ENCODE results near the gene GABRB1. TPM values are rescaled to one million over a fixed set of nuclear protein-coding genes. Genes with fewer than 3 reads are reported as not detected.

The GABRB1 gene
- total and polyA plus RNA-seq, 2 of the 8 experiments (the other 6 are each of a cell fraction or from before 2014, with no cell fraction given), result 0.22 to 0.38 TPM

DNA sequence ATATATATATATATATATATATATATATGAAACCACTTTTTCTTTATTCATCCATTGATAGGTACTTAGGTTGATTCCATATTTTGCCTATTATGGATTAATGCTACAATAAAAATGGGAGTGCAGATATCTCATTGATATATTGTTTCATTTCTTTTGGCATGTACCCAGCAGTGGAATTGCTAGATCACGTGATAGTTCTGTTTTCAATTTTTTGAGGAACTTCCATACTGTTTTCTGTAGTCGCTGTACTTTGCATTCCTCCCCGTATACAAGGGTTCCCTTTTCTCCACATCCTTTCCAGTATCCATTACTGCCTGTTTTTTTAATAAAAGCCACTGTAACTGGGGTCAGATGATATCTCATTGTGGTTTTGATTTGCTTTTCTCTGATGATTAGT, 124.6 kb downstream of the GABRB1 start:
- no peak overlapping the region for H3K4ac ChIP-seq (replicated peaks; ENCODE audit: insufficient read length, low read depth, low read length)
- H3K27ac ChIP-seq (ENCODE audit: low read depth, low read length), result no peak overlapping the region
- H3K23ac ChIP-seq (ENCODE audit: insufficient read length), result no peak overlapping the region
- no peak overlapping the region for H4K5ac ChIP-seq (ENCODE audit: insufficient read length, low read depth, low read length)
- no peaks in the 10 kb centered on the region for H3K9me3 ChIP-seq (ENCODE audit: insufficient read depth in 2 of 2, low read depth in 1 of 2, low read length in 1 of 2)
- POLR2A ChIA-PET (ENCODE audit: partially characterized antibody), result no interaction called here
- H2BK120ac ChIP-seq (replicated peaks; ENCODE audit: low read depth, low read length), result no peak overlapping the region
- H3K27me3 ChIP-seq (replicated peaks in 1 of 4; ENCODE audit: control insufficient read depth in 3 of 4, extremely low read depth in 1 of 4, insufficient read depth in 3 of 4, low read length in 3 of 4), result no peaks in the 10 kb centered on the region
- H4K91ac ChIP-seq (replicated peaks; ENCODE audit: insufficient read length, low read length), result no peak overlapping the region
- no peak overlapping the region for H3K18ac ChIP-seq (ENCODE audit: extremely low read depth, low read length)
- H3K14ac ChIP-seq (ENCODE audit: insufficient read length), result no peak overlapping the region
- H3K36me3 ChIP-seq (ENCODE audit: control insufficient read depth in 2 of 4, insufficient read depth in 4 of 4, low read length in 3 of 4), result no peaks in the 10 kb centered on the region
- no peak for FAIRE-seq
- no peak overlapping the region for H2BK12ac ChIP-seq (ENCODE audit: low read depth, low read length)
- no peak overlapping the region for H2BK20ac ChIP-seq (ENCODE audit: low read length)
- no peak overlapping the region for H2BK15ac ChIP-seq (ENCODE audit: low read length)
- no peaks in the 10 kb centered on the region for H4K20me1 ChIP-seq (replicated peaks in 1 of 2; ENCODE audit: control insufficient read depth in 1 of 2, insufficient read depth in 2 of 2, low read length in 2 of 2)
- CTCF ChIA-PET (ENCODE audit: partially characterized antibody), result no interaction called here
- H3K4me2 ChIP-seq (ENCODE audit: insufficient read depth in 1 of 2, low read depth in 2 of 2, low read length in 2 of 2), result no peak overlapping the region
- H3K56ac ChIP-seq (replicated peaks; ENCODE audit: insufficient read length, low read depth, low read length), result no peak overlapping the region
- H3K79me2 ChIP-seq (ENCODE audit: control insufficient read depth in 1 of 2, insufficient read depth in 2 of 2, low read length in 2 of 2), result no peaks in the 10 kb centered on the region
- no peak overlapping the region for H3K4me3 ChIP-seq (ENCODE audit: extremely low read depth in 1 of 4, insufficient read depth in 2 of 4, low read depth in 3 of 4, low read length in 4 of 4)
- H4K8ac ChIP-seq (ENCODE audit: extremely low read depth, insufficient read depth, low read length), result no peak overlapping the region
- no peak overlapping the region for H2BK5ac ChIP-seq (ENCODE audit: low read depth, low read length)
- no peak for DNase-seq (ENCODE audit: low read depth in 1 of 2, low spot score in 2 of 2)
- H3K4me1 ChIP-seq (replicated peaks in 1 of 4; ENCODE audit: control insufficient read depth in 3 of 4, insufficient read depth in 4 of 4, low read length in 3 of 4), result peaks cover 0 to 3% (median 0%) of the 10 kb centered on the region in 4 experiments; a peak in 1 of 7 replicates
- no peaks in the 10 kb centered on the region for H3K23me2 ChIP-seq (ENCODE audit: low read depth, low read length)
- WGBS, 2 experiments (ENCODE audit: extremely low coverage in 1 of 2, insufficient coverage in 1 of 2, insufficient read length in 1 of 2, insufficient replicate concordance in 2 of 2, low coverage in 1 of 2, low lambda C conversion rate in 2 of 2, missing lambda C conversion rate in 1 of 2), result 91% methylated on average over 3 of the region's 3 CpGs; no CpG with 5 or more reads in 1 of the 2 experiments
- H2AFZ ChIP-seq (ENCODE audit: low read length), result no peak overlapping the region
- H3K9ac ChIP-seq (replicated peaks in 1 of 4; ENCODE audit: extremely low read depth in 1 of 4, low read depth in 3 of 4, low read length in 3 of 4), result no peak overlapping the region
- no peak overlapping the region for H2AK5ac ChIP-seq (ENCODE audit: low read depth, low read length)
- TF ChIP-seq SRF (IDR thresholded peaks at IDR 0.05; ENCODE audit: low read depth, low read length) (no peak), USF2 (IDR thresholded peaks at IDR 0.05; ENCODE audit: low read length) (no peak), SIRT6 (IDR thresholded peaks at IDR 0.05; ENCODE audit: low read length) (no peak), EZH2 (IDR thresholded peaks at IDR 0.05; ENCODE audit: low read depth, low read length, severe bottlenecking) (no peak), ZNF274 (IDR thresholded peaks at IDR 0.05; ENCODE audit: borderline replicate concordance, extremely low read depth, low read length) (no peak), RNF2 (IDR thresholded peaks at IDR 0.05; ENCODE audit: borderline replicate concordance, low read depth, low read length, missing control alignments, poor library complexity, severe bottlenecking) (no peak), JUN (IDR thresholded peaks at IDR 0.05; ENCODE audit: low read depth, low read length) (no peak)
- no peaks in the 10 kb centered on the region for H3K79me1 ChIP-seq (ENCODE audit: low read depth, low read length)

All from H1 (cell line).